Measurements from ENCODE around the gene ARHGAP12. TPM values are rescaled to one million over a fixed set of nuclear protein-coding genes. Genes with fewer than 3 reads are reported as not detected.

The ARHGAP12 gene
- total and polyA plus RNA-seq, 2 donors from 2014 or later: 15.0 to 30.9 TPM

GRCh38 chr10:31884386-31884785, 44.2 kb downstream of the ARHGAP12 start:
- no peaks in the 10 kb centered on the region for H3K27me3 ChIP-seq (ENCODE audit: control insufficient read depth, insufficient read depth, low read length)
- FAIRE-seq (no peak), DNase-seq (no peak)
- no peak overlapping the region for H3K9ac ChIP-seq (ENCODE audit: low read length in 3 of 3)
- intact Hi-C loops (cut with DNase I): no loop called here
- TF ChIP-seq CTCF (IDR thresholded peaks at IDR 0.05; ENCODE audit: borderline replicate concordance, extremely low read depth, insufficient read depth): no peak
- no peaks in the 10 kb centered on the region for H3K4me1 ChIP-seq (ENCODE audit: control insufficient read depth in 2 of 3, insufficient read depth in 2 of 3, low read depth in 1 of 3, low read length in 3 of 3)
- no peaks in the 10 kb centered on the region for H3K36me3 ChIP-seq (ENCODE audit: control insufficient read depth in 2 of 3, insufficient read depth in 3 of 3, low read length in 3 of 3)
- H3K4me3 ChIP-seq (ENCODE audit: low read length in 3 of 3): no peak overlapping the region
- no peaks in the 10 kb centered on the region for H3K9me3 ChIP-seq (ENCODE audit: control insufficient read depth in 2 of 3, insufficient read depth in 1 of 3, low read length in 3 of 3)
- H3K27ac ChIP-seq (ENCODE audit: low read depth in 2 of 2, low read length in 2 of 2): no peak overlapping the region

GRCh38 chr10:31883397-31883796, 45.2 kb downstream of the ARHGAP12 start:
- no peak for FAIRE-seq
- intact Hi-C loops (cut with DNase I): no loop called here
- DNase-seq: peak in 1 of 5 donors; percentile 9
- Histone ChIP-seq H3K27ac (ENCODE audit: low read depth in 2 of 2, low read length in 2 of 2) (no peak overlapping the region), H3K4me3 (ENCODE audit: low read length in 3 of 3) (no peak overlapping the region), H3K9me3 (ENCODE audit: control insufficient read depth in 2 of 3, insufficient read depth in 1 of 3, low read length in 3 of 3) (no peaks in the 10 kb centered on the region), H3K9ac (ENCODE audit: low read length in 3 of 3) (no peak overlapping the region), H3K4me1 (ENCODE audit: control insufficient read depth in 2 of 3, insufficient read depth in 2 of 3, low read depth in 1 of 3, low read length in 3 of 3) (peaks cover 0 to 4% (median 0%) of the 10 kb centered on the region in 3 donors), H3K36me3 (ENCODE audit: control insufficient read depth in 2 of 3, insufficient read depth in 3 of 3, low read length in 3 of 3) (no peaks in the 10 kb centered on the region), H3K27me3 (ENCODE audit: control insufficient read depth, insufficient read depth, low read length) (no peaks in the 10 kb centered on the region)
- TF ChIP-seq CTCF (IDR thresholded peaks at IDR 0.05; ENCODE audit: borderline replicate concordance, extremely low read depth, insufficient read depth): no peak

GRCh38 chr10:31878486-31878885, 50.1 kb downstream of the ARHGAP12 start:
- Histone ChIP-seq H3K27ac (ENCODE audit: low read depth in 2 of 2, low read length in 2 of 2) (no peak overlapping the region), H3K27me3 (ENCODE audit: control insufficient read depth, insufficient read depth, low read length) (no peaks in the 10 kb centered on the region), H3K9me3 (ENCODE audit: control insufficient read depth in 2 of 3, insufficient read depth in 1 of 3, low read length in 3 of 3) (no peaks in the 10 kb centered on the region), H3K9ac (ENCODE audit: low read length in 3 of 3) (no peak overlapping the region), H3K4me1 (ENCODE audit: control insufficient read depth in 2 of 3, insufficient read depth in 2 of 3, low read depth in 1 of 3, low read length in 3 of 3) (peaks cover 0 to 4% (median 0%) of the 10 kb centered on the region in 3 donors), H3K36me3 (ENCODE audit: control insufficient read depth in 2 of 3, insufficient read depth in 3 of 3, low read length in 3 of 3) (no peaks in the 10 kb centered on the region), H3K4me3 (ENCODE audit: low read length in 3 of 3) (no peak overlapping the region)
- no peak for FAIRE-seq
- DNase-seq: no peak
- intact Hi-C loops (cut with DNase I): no loop called here
- no peak for TF ChIP-seq CTCF (IDR thresholded peaks at IDR 0.05; ENCODE audit: borderline replicate concordance, extremely low read depth, insufficient read depth)

Data from kidney (tissue), 14 donors.